ENCODE data around the gene CLECL1.

Gene CLECL1

GRCh38 chr12:9732921-9733461, at the start of gene CLECL1:
Gene CLECL1 (minus strand): TSS chr12:9733097.
- DNase-seq (ENCODE audit: low read depth), result no peak

DNA sequence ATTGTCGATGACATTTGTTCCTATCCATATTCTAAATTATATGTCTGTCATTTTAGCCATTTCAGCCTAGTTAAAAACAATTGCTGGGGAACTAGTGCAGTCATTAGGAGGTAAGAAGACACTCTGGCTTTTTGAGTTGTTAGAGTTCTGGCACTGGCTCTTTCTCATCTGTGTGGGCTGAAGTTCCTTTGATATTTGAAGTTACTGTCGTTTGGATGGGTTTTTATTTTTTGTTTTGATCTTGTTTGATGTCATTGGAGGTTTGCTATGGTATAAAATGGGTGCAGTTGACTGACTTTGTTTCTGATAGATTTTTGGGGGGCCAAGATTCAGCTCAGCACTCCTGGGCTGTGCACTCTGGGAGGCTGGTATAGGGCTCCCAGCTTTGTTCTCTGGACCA, 48.5 kb upstream of the CLECL1 start:
- DNase-seq (ENCODE audit: low read depth), result no peak

GRCh38 chr12:9779209-9779608, 46.3 kb upstream of the CLECL1 start:
- DNase-seq (ENCODE audit: low read depth), result no peak

GRCh38 chr12:9776781-9777180, 43.9 kb upstream of the CLECL1 start:
- DNase-seq (ENCODE audit: low read depth), result no peak

DNA sequence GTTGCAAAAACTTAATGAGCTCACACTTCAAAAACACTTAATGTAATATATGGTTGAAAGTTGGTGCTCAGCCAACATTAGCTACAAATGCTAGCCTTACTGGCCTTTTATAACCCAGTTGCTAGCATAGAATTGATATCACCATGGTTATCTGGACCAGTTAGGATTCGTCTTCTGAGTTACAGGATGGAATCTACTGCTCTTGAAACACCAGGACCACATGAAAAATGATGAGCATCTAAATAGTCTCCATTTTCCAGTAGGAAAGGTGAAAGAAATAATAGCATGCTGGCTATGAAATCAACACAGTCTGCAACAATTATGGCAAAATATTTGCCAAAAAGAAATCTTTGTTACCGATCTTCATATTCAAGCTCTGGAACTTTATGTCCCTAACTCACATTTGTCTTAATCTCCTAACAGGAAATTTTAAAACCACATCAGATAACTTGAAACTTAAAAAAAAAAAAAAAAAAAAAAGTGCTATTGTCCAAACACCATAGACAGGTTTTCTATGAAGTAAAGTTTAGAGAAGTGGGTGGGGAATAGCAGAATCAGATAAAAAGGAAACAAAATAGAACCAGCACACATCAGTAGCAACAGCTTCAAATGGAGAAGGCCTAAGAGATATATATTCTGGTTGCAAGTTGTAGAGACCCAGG, 40.5 kb upstream of the CLECL1 start:
- no peak for DNase-seq (ENCODE audit: low read depth)

DNA sequence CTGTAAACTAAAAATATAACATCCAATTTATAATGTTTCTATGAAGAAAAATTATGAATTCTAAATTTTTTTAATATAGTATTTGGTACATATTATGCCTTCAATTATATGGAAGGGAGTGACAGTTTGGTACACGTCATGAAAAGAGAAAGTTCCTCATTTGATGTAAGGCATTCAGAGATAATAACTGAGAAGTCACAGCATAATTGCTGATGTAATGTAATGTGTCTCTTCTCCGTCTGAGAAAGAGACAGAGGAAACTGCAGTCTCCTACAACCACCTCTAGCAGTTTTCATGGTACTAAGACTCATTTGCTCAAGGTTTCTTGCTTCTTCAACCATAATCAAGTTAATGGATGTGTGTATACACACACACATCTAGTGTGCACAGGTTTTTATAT, 30.1 kb upstream of the CLECL1 start:
- DNase-seq (ENCODE audit: low read depth), result no peak

GRCh38 chr12:9762369-9762768, 29.5 kb upstream of the CLECL1 start:
- DNase-seq (ENCODE audit: low read depth), result no peak

DNA sequence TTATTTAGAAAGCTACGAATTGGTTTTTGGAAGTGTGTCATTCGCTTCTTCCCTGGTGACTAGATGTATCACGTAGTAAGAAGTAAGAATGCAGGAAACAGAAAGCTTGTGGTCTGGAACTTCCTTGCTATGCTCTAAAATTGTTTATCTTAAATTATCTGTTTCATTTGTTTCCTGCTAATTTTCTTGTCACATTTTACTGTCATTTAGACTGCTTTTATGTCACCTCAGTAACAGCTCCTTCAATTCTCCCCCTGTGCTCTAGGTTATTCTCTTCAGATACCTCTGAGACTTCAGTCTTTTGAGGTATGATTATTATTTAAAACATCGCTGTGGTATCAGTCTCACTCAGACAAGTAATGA, 28.5 kb upstream of the CLECL1 start:
- DNase-seq (ENCODE audit: low read depth), result no peak

DNA sequence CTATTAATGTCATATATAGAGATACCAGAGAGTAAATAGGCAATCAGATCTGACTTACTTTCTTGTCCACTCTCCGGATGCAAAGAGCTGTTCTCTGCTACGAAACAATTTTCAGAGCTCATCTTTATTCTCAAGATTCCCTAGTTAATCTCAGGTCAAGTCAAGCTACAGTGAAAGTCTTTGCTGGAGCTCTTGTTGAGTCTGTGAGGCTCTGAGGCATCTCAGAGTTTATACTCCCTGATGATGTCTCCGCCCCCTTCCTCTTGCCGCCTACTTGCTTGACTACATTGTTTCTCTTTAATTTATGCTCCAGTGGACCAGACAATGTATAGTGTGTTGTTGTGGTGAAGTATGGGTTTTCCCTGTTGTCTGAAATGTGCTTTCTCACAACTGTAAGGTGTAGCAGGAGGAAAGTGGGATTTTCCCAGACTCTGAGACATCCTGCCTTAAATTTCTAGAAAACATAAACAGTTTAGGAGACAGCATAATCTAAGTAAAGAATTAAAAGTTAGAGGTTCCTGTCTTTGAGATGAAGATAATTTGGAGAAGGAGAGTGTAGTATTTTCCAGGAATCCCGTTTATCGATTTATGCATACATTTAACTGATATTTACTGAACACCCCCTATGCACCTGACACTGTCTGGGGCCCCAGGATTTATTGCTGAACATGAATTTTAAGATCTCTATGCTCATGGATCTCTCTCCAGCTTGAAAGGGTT, 28.0 kb upstream of the CLECL1 start, which contains the start of gene CD69:
CD69 (minus strand) TSS at position 203 of the 720 bp plus-strand sequence; CDS start at position 122, 81 bp downstream.
- no peak for DNase-seq (ENCODE audit: low read depth)

DNA sequence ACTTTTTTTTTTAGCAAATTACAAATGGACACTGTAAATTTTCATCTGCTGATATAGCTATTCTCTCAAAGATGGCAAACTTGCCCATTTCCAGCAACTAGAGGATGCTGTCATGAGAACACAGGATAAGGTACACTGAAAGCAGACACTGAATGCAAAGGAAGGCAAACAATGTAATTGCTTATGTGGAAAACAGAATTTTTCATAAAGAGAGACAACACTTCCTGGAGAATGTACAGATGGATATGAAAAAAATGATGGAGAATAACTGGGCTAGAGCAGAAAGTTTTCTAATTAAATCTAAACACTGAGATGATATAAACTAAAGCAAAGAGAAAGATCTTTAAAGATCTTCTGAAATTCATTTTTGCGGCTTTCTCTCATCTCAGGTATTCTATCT, 27.2 kb upstream of the CLECL1 start:
- no peak for DNase-seq (ENCODE audit: low read depth)

GRCh38 chr12:9759694-9760093, 26.8 kb upstream of the CLECL1 start:
- DNase-seq (ENCODE audit: low read depth), result no peak

DNA sequence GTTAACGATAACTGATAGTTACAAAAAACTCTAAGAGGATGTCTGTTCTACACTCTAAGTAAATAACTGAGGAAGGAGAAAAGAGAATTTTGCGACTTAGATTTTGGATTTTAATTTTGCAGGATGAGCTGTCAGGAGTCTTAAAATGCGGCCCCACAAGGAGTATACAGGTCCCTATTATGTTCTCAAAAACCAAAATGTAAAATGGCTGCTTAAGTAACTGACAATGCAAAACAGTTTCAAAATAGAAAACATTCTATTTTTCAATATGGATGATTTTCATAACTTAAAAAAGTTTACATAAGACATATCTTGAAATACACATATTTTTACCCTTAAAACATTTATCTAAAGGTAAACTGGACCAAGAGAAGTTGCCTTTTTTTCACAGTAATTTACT, 25.2 kb upstream of the CLECL1 start:
- no peak for DNase-seq (ENCODE audit: low read depth)

DNA sequence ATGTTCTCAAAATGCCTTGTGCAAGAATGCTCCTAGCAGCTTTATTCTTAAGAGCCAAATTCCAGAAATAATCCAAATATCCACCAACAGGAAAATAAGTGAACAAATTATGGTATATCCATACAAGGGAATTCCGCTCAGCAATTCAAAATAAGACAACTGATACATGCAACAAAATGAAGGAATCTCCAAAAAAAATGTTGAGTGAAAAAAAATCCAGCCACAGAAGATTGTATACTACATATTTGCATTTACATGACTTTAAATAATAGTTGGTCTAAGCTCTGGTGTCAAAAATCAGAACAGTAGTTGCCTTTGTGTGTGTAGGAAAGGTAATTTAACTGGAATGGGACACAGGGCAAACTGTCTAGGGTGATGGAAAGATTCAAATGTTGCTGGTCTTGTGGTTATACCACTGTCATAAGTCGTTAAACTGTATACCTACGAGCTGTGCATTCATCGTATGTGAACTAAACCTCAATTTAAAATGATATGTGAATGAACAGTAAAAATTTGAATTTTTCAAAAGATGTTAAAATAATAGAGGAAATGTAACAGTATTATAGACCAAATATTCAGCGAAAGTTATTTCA, 24.6 kb upstream of the CLECL1 start:
- DNase-seq (ENCODE audit: low read depth), result no peak

DNA sequence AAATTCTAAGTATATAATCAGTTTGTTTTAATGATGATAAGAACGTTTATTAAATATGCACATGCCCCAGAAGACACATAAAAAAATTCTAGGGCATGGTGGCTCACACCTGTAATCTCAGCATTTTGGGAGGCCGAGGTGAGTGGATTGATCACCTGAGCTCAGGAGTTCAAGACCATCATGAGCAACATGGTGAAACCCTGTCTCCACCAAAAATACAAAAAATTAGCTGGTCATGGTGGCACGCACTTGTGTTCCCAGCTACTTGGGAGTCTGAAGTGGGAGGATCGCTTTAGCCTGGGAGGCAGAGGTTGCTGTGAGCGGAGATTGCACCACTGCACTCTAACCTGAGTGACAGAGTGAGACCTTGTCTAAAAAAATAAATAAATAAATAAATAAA, 23.8 kb upstream of the CLECL1 start:
- no peak for DNase-seq (ENCODE audit: low read depth)

DNA sequence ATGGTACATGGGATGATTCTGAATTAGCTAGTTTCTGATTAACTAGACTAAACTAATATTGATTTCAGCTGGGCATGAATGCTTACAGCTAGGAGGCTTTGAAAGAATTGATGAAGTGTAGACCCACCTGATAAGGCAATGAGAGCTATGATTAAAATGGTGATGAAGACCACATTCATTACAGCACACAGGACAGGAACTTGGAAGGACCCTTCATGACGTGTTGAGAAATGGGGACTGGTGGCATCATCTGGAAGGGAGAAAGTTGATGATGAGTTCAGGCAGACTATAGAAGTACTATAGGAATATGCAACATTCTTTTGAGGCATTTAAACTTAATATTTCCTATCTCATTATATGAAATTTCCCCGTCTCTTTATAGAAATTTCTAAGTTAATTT, 23.3 kb upstream of the CLECL1 start:
- DNase-seq (ENCODE audit: low read depth), result no peak

GRCh38 chr12:9755567-9755966, 22.7 kb upstream of the CLECL1 start:
- no peak for DNase-seq (ENCODE audit: low read depth)

DNA sequence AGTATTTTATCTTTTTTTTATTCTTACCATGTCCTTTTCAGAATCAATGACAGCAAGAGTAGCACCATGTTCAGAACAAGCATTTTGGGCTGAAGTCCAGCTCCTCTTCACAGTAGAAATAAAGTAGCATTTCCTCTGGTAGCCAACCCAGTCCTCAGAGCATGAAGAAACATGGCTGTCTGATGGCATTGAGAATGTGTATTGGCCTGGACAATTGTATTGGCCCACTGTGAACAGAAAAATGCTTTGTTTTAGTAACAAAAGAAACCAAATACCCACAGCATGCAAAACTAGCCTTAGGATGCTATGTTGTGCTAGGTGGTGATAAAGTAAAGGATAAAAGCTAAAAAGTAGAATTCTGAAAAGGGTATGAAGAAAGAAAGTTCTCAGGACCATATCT, 22.1 kb upstream of the CLECL1 start:
- DNase-seq (ENCODE audit: low read depth), result no peak

- DNase-seq (ENCODE audit: low read depth), result no peak
Observed at GRCh38 chr12:9754099-9754927, 21.4 kb upstream of the CLECL1 start.

DNA sequence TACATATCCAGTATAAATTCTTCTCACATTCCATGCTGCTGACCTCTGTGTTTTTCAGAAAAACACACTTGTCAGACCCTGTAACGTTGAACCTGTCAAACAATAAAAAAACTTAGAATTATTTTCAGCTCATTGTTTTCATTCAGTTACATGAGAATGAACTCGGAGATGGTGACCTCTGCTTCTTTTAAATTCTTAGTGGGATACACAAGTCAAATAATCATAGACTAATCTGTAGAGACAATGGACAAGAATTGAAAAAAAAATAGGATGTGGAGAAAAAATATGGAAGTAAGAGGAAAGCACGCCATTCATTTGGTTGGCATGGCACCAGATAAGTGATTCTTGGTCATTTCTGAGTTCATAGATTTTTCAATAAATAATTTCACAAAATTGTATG, 20.6 kb upstream of the CLECL1 start:
- no peak for DNase-seq (ENCODE audit: low read depth)

DNA sequence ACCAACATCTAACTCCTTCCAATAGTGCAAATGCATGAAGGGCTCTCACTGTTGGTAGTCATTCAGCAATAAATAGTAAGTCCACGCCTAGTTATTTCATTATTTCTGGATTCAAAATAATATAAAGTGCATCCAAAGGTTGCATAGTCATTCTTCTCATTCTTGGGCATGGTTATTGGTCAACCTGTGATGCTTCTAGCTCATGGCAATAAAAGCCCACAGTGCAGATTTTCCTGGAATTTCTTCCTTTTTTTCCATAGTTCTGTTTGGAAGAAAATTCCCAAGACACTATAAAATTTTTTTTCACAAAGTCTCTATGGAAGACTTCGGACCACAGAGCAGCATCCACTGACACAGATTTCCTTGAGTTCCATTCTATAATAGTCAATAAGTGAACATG, 20.2 kb upstream of the CLECL1 start:
- DNase-seq (ENCODE audit: low read depth), result no peak

GRCh38 chr12:9752145-9752933, 19.4 kb upstream of the CLECL1 start:
- no peak for DNase-seq (ENCODE audit: low read depth)

All from non-pigmented ciliary epithelial cell (primary cell).